HepG2 (cell line): ENCODE data around the gene DDR2. TPM values are rescaled to one million over a fixed set of nuclear protein-coding genes. Genes with fewer than 3 reads are reported as not detected.

Experiments
- ATAC-seq: fragments of 200-7000 bp; cut with Tn5 transposase; 3 replicates; pipeline ENCODE4 v1.9.1; 2020; ENCODE audit warnings: mild to moderate bottlenecking, moderate library complexity
- BruUV-seq: library from RNA; stranded (reverse); fragments of 400-500 nt; replicated peaks from 2 replicates; lab custom pipeline; 2021; lab: Mats Ljungman, UMichigan
- CTCF ChIA-PET: fragments of 300-600 bp; formaldehyde crosslinking; extraction: SDS; loops from one replicate; lab custom pipeline; 2021; ENCODE audit warnings: low total read pairs, inconsistent platforms, low intra/inter-chr PET ratio; lab: Yijun Ruan, JAX
- POLR2A ChIA-PET: fragments of 350-600 bp; sonication (Branson Sonifier 250); formaldehyde crosslinking; loops from one replicate; lab custom pipeline; 2020; ENCODE audit warnings: antibody characterized with exemption, inconsistent platforms; lab: Yijun Ruan, JAX
- DNase-seq: peaks from one replicate; pipeline ENCODE4 v3.0.0-alpha.2; 2015; ENCODE audit warnings: low spot score
- FAIRE-seq: peaks from 3 replicates; lab custom pipeline; 2011; peaks lifted over from hg19 to GRCh38; lab: Jason Lieb, UNC
- H2AFZ ChIP-seq: one replicate; pipeline ENCODE4 v1.6.1; 2011; ENCODE audit warnings: low read length, inconsistent platforms
- H3K27ac ChIP-seq: fragments of 300-600 bp; 3 replicates; pipeline ENCODE4 v1.8.0; 2011; ENCODE audit warnings: mixed run types, mild to moderate bottlenecking, mixed read lengths, low read length, inconsistent platforms; ENCODE audit not compliant: insufficient read depth; ENCODE audit errors: extremely low read length
- H3K27me3 ChIP-seq, 2 experiments: fragments of 200-600 bp in 1 of 2; 2 replicates in 1 of 2; 3 replicates in 1 of 2; pipeline versions ENCODE4 v1.6.0 to v1.8.0; 2011; ENCODE audit warnings: low read length in 2 of 2, mild to moderate bottlenecking in 2 of 2, moderate library complexity in 2 of 2, inconsistent platforms in 1 of 2; ENCODE audit not compliant: insufficient read depth in 2 of 2, control insufficient read depth in 1 of 2
- H3K36me3 ChIP-seq, 2 experiments: fragments of 200-600 bp in 1 of 2; replicated peaks in 1 of 2; 2 replicates in 1 of 2; 3 replicates in 1 of 2; pipeline versions ENCODE4 v1.5.1 to v1.8.0; 2011; ENCODE audit warnings: low read length in 2 of 2, inconsistent platforms in 1 of 2; ENCODE audit not compliant: insufficient read depth in 2 of 2, control insufficient read depth in 1 of 2
- H3K4me1 ChIP-seq: 2 replicates; pipeline ENCODE4 v1.5.1; 2012; ENCODE audit warnings: low read length, inconsistent platforms; ENCODE audit not compliant: insufficient read depth
- H3K4me2 ChIP-seq: 2 replicates; pipeline ENCODE4 v1.6.0; 2011; ENCODE audit warnings: low read depth, low read length, inconsistent platforms
- H3K4me3 ChIP-seq, 3 experiments: fragments of 200-600 bp in 1 of 3; sonication (generic), shearing (Covaris generic) in 1 of 3; replicated peaks in 1 of 3; 2 replicates each; pipeline ENCODE4 v1.5.1; 2011 to 2016; ENCODE audit warnings: low read length in 3 of 3, inconsistent platforms in 2 of 3, low read depth in 2 of 3, mild to moderate bottlenecking in 2 of 3, control low read depth in 1 of 3, mixed read lengths in 1 of 3; ENCODE audit not compliant: insufficient read depth in 1 of 3
- H3K79me2 ChIP-seq: one replicate; pipeline ENCODE4 v1.6.1; 2011; ENCODE audit warnings: low read length, inconsistent platforms; ENCODE audit not compliant: insufficient read depth
- H3K9ac ChIP-seq: 2 replicates; pipeline ENCODE4 v1.6.0; 2011; ENCODE audit warnings: mild to moderate bottlenecking, low read depth, low read length, inconsistent platforms; ENCODE audit not compliant: insufficient read depth
- H3K9me3 ChIP-seq: 2 replicates; pipeline ENCODE4 v1.5.1; 2012; ENCODE audit warnings: mild to moderate bottlenecking, low read length
- H4K20me1 ChIP-seq: 2 replicates; pipeline ENCODE4 v1.6.0; 2011; ENCODE audit warnings: inconsistent platforms, mild to moderate bottlenecking, low read length, moderate library complexity; ENCODE audit not compliant: insufficient read depth
- ATF1 ChIP-seq: IDR thresholded peaks from 2 replicates; pipeline ENCODE4 v1.6.1; 2016; ENCODE audit warnings: mild to moderate bottlenecking, control low read depth
- ATF7 ChIP-seq, 2 experiments: fragments of 450-650 bp in 1 of 2; sonication (generic) in 1 of 2; formaldehyde crosslinking in 1 of 2; IDR thresholded peaks; 2 replicates each; pipeline versions ENCODE4 v1.4.0 to v1.6.1; 2016 to 2020; ENCODE audit warnings: antibody characterized with exemption in 1 of 2, mild to moderate bottlenecking in 1 of 2, missing genetic modification reagents in 1 of 2
- HNRNPH1 ChIP-seq: fragments of 200-400 bp; formaldehyde crosslinking; optimal IDR thresholded peaks from 2 replicates; pipeline ENCODE3; 2017; ENCODE audit warnings: mild to moderate bottlenecking, low read depth, low read length
- MIER2 ChIP-seq: IDR thresholded peaks from 2 replicates; pipeline ENCODE4 v1.6.1; 2016; ENCODE audit warnings: missing biosample characterization, missing genetic modification reagents
- RAD21 ChIP-seq: fragments of 450-650 bp; formaldehyde crosslinking; IDR thresholded peaks from 2 replicates; pipeline ENCODE4 v1.5.0; 2020; ENCODE audit warnings: mild to moderate bottlenecking
- SCMH1 ChIP-seq: sonication (generic); formaldehyde crosslinking; IDR thresholded peaks from 2 replicates; pipeline ENCODE4 v1.9.0; 2021; ENCODE audit warnings: missing genetic modification reagents, mild to moderate bottlenecking, borderline replicate concordance
- TIGD3 ChIP-seq: sonication (generic); formaldehyde crosslinking; IDR thresholded peaks from 2 replicates; pipeline ENCODE4 v1.5.1; 2020; ENCODE audit warnings: mild to moderate bottlenecking, missing genetic modification reagents, borderline replicate concordance
- ZKSCAN1 ChIP-seq: fragments of 150-350 bp; IDR thresholded peaks from 2 replicates; pipeline ENCODE4 v1.6.1; 2014; ENCODE audit warnings: low read length
- ZMYM3 ChIP-seq: sonication (generic); formaldehyde crosslinking; IDR thresholded peaks from 2 replicates; pipeline ENCODE4 v1.5.1; 2020; ENCODE audit warnings: mild to moderate bottlenecking, missing genetic modification reagents
- ZNF24 ChIP-seq: fragments of 450-650 bp; IDR thresholded peaks from 2 replicates; pipeline ENCODE4 v1.6.1; 2017; ENCODE audit warnings: antibody characterized with exemption, mild to moderate bottlenecking
- WGBS: methylation state at CpG from one replicate; pipeline ENCODE4 v1.1.6; 2017; ENCODE audit warnings: low lambda C conversion rate; 5-methylcytosine and 5-hydroxymethylcytosine counted together
- in situ Hi-C: cut with HindIII; loops from 2 replicates; pipeline ENCODE4 v1.10.0; 2017; ENCODE audit warnings: low pct_unique_long_range_greater_than_20kb; ENCODE audit not compliant: extremely low pct_ligation_motif_present
- intact Hi-C: fragments of 100-400 bp; cut with micrococcal nuclease; formaldehyde crosslinking; loops from one replicate; pipeline ENCODE4 v1.10.0; 2022; ENCODE audit not compliant: unreplicated experiment
- polyA plus RNA-seq, 8 experiments: library from polyadenylated mRNA; depleted of rRNA in 3 of 8; stranded (reverse) in 7 of 8; unstranded in 1 of 8; fragments of >200 nt; fragmentation: Illumina TruSeq in 4 of 8; extraction: Trizol in 4 of 8; gene quantifications; 2 replicates each; pipeline versions ENCODE4 v1.2.1 to v1.2.3, GENCODE V29; 2011 to 2016; ENCODE audit warnings: low read depth in 4 of 8, missing spikeins in 1 of 8, mixed read lengths in 1 of 8; ENCODE audit not compliant: insufficient read depth in 1 of 8
- total RNA-seq, 5 experiments: library from RNA; depleted of rRNA; stranded (reverse); fragments of >200 nt; fragmentation: Illumina TruSeq; extraction: Trizol; gene quantifications; 2 replicates each; pipeline ENCODE4 v1.2.3, GENCODE V29; 2016; ENCODE audit warnings: low read depth in 1 of 5
- TF ChIP-seq, protein P1 (sequence below): IDR thresholded peaks from 2 replicates; pipeline ENCODE4 v1.4.0; 2020; ENCODE audit warnings: mild to moderate bottlenecking, missing genetic modification reagents
- TF ChIP-seq, protein P2 (sequence below): sonication (generic); formaldehyde crosslinking; IDR thresholded peaks from 2 replicates; pipeline ENCODE4 v1.8.0; 2022; ENCODE audit warnings: missing genetic modification reagents, mild to moderate bottlenecking, inconsistent platforms, borderline replicate concordance

DDR2 gene
- total and polyA plus RNA-seq, 2 of the 13 experiments (the other 11 are each of a cell fraction or from before 2014, with no cell fraction given): 0.36 to 0.38 TPM

GRCh38 chr1:162710345-162710744 is 78.1 kb downstream of the DDR2 start:
- in situ Hi-C loops (no loop called here), intact Hi-C loops (no loop called here)
- FAIRE-seq: no peak
- CTCF ChIA-PET: no interaction called here
- POLR2A ChIA-PET: interaction anchor here (1.9 kb wide), 1 partner anchor 15 kb away, joined by 4 read pairs; no protein-coding TSS in a partner anchor
- Histone ChIP-seq H3K36me3 (no peaks in the 10 kb centered on the region), H3K9me3 (no peaks in the 10 kb centered on the region), H3K79me2 (no peaks in the 10 kb centered on the region), H3K4me2 (no peak overlapping the region), H3K27ac (no peak overlapping the region), H4K20me1 (no peaks in the 10 kb centered on the region), H2AFZ (no peak overlapping the region), H3K4me3 (no peak overlapping the region), H3K27me3 (no peaks in the 10 kb centered on the region), H3K9ac (no peak overlapping the region), H3K4me1 (peaks cover 19% of the 10 kb centered on the region)
- DNase-seq: no peak
- WGBS: 18% methylated on average over 1 of the region's 1 CpG
- ATAC-seq: no peak
- TF ChIP-seq SCMH1 (CRISPR knock-in tag) (no peak), ZMYM3 (no peak), TIGD3 (CRISPR knock-in tag) (no peak)
- BruUV-seq: no TSS peak

DNA sequence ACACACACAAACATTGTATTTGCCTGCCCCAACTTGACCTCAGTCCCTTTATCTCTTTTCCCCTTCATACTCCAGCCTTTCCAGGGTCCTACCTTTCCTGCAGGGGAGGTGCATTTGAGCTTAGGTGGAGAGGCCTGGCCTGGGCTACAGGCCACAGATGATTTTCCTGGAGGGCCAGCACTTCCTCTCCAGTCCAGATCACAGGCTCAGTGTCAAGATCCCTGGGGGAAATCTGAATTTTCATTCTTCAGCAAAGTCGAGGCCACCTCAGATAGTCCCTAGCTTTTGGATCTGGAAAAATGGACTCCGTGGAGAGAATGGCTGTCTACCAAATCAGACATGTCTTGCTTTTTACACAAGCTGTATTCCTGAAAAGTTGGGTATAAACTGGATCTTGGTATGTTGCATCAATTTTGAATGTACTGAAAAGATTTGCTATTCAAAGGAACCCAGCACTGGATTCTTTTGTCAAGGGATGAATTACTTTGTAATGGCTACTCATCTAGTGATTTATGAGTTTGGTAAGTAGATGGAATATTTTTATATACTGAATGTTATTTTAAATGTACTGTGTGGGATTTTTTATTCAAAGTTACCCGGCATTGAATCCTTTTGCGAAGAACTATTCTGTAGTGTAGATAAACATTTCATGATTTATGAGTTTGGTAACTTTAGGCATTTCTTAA is 78.7 kb downstream of the DDR2 start:
- Histone ChIP-seq H2AFZ (no peak overlapping the region), H3K36me3 (no peaks in the 10 kb centered on the region), H3K27me3 (no peaks in the 10 kb centered on the region), H3K27ac (no peak overlapping the region), H3K79me2 (no peaks in the 10 kb centered on the region), H3K9ac (no peak overlapping the region), H3K9me3 (no peaks in the 10 kb centered on the region), H3K4me2 (no peak overlapping the region), H3K4me1 (peaks cover 19% of the 10 kb centered on the region), H3K4me3 (no peak overlapping the region), H4K20me1 (no peaks in the 10 kb centered on the region)
- no TSS peak for BruUV-seq
- intact Hi-C loops (no loop called here), in situ Hi-C loops (no loop called here)
- ATAC-seq: no peak
- DNase-seq: no peak
- no peak for FAIRE-seq
- POLR2A ChIA-PET: interaction anchor here (1.9 kb wide), 1 partner anchor 15 kb away, joined by 4 read pairs; no protein-coding TSS in a partner anchor
- 69% methylated on average over 4 of the region's 4 CpGs for WGBS
- CTCF ChIA-PET: no interaction called here
- TF ChIP-seq ZKSCAN1 (no peak), MIER2 (CRISPR knock-in tag) (no peak), ZNF24 (no peak), ATF7 (IDR thresholded peaks at IDR 0.05) (no peak), ATF7 (CRISPR knock-in tag; IDR thresholded peaks at IDR 0.05) (no peak), HNRNPH1 (no peak), ATF1 (CRISPR knock-in tag) (no peak), RAD21 (no peak)
- TF ChIP-seq, protein P1, sequence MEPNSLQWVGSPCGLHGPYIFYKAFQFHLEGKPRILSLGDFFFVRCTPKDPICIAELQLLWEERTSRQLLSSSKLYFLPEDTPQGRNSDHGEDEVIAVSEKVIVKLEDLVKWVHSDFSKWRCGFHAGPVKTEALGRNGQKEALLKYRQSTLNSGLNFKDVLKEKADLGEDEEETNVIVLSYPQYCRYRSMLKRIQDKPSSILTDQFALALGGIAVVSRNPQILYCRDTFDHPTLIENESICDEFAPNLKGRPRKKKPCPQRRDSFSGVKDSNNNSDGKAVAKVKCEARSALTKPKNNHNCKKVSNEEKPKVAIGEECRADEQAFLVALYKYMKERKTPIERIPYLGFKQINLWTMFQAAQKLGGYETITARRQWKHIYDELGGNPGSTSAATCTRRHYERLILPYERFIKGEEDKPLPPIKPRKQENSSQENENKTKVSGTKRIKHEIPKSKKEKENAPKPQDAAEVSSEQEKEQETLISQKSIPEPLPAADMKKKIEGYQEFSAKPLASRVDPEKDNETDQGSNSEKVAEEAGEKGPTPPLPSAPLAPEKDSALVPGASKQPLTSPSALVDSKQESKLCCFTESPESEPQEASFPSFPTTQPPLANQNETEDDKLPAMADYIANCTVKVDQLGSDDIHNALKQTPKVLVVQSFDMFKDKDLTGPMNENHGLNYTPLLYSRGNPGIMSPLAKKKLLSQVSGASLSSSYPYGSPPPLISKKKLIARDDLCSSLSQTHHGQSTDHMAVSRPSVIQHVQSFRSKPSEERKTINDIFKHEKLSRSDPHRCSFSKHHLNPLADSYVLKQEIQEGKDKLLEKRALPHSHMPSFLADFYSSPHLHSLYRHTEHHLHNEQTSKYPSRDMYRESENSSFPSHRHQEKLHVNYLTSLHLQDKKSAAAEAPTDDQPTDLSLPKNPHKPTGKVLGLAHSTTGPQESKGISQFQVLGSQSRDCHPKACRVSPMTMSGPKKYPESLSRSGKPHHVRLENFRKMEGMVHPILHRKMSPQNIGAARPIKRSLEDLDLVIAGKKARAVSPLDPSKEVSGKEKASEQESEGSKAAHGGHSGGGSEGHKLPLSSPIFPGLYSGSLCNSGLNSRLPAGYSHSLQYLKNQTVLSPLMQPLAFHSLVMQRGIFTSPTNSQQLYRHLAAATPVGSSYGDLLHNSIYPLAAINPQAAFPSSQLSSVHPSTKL: no peak
- TF ChIP-seq, protein P2, sequence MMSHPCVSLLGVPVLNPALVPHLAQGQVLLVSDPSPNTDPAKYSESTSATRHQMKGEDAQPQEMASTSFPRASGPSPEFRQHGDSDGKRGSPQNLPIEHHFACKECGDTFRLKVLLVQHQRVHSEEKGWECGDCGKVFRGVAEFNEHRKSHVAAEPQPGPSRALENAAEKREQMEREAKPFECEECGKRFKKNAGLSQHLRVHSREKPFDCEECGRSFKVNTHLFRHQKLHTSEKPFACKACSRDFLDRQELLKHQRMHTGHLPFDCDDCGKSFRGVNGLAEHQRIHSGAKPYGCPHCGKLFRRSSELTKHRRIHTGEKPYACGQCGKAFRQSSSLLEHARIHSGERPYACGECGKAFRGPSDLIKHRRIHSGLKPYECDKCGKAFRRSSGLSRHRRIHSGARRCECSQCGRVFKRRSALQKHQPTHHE (CRISPR knock-in tag): no peak
